Breast epithelium (tissue), 4 donors: ENCODE measurements around the gene ACP3. TPM values are rescaled to one million over a fixed set of nuclear protein-coding genes. Genes with fewer than 3 reads are reported as not detected.

Source experiments
- DNase-seq, 2 donors: peaks; one replicate each; pipeline ENCODE4 v3.0.0-alpha.2; 2019; ENCODE audit warnings: low spot score in 2 of 2
- H3K27ac ChIP-seq, 2 donors: fragments of 200-600 bp; sonication (generic) in 1 of 2; one replicate each; pipeline ENCODE4 v1.5.1; 2016 to 2019; ENCODE audit warnings: mild to moderate bottlenecking in 1 of 2
- H3K27me3 ChIP-seq, 2 donors: fragments of 200-600 bp; sonication (generic) in 1 of 2; one replicate each; pipeline versions ENCODE4 v1.5.1 to v1.6.0; 2017 to 2019; ENCODE audit warnings: control low read depth in 1 of 2, mild to moderate bottlenecking in 1 of 2
- H3K36me3 ChIP-seq: fragments of 200-600 bp; one replicate; pipeline ENCODE4 v1.5.1; 2019
- H3K4me1 ChIP-seq, 2 donors: fragments of 200-600 bp; sonication (generic); one replicate each; pipeline ENCODE4 v1.5.1; 2016 to 2019; ENCODE audit warnings: control low read depth in 1 of 2
- H3K4me3 ChIP-seq, 3 donors: fragments of 200-600 bp; sonication (generic); 1 replicate in 2 of 3; 2 replicates in 1 of 3; pipeline ENCODE4 v1.5.1; 2016 to 2019; ENCODE audit warnings: mild to moderate bottlenecking in 3 of 3, moderate library complexity in 2 of 3
- H3K9me3 ChIP-seq, 2 donors: fragments of 200-600 bp; sonication (generic) in 1 of 2; one replicate each; pipeline ENCODE4 v1.5.1; 2016 to 2019; ENCODE audit warnings: control low read depth in 1 of 2
- POLR2A ChIP-seq: fragments of 450-650 bp; IDR thresholded peaks from one replicate; pipeline ENCODE4 v1.6.1; 2016; ENCODE audit warnings: antibody characterized with exemption, mild to moderate bottlenecking, moderate library complexity
- POLR2AphosphoS5 ChIP-seq, 3 donors: sonication (generic); formaldehyde crosslinking; IDR thresholded peaks; one replicate each; pipeline ENCODE4 v1.6.1; 2017; ENCODE audit warnings: antibody characterized with exemption in 3 of 3
- intact Hi-C: fragments of 100-400 bp; cut with DNase I; formaldehyde crosslinking; loops from one replicate; pipeline ENCODE4 v1.15.1; 2023; ENCODE audit warnings: low total_unique reads
- total RNA-seq, 3 donors: library from RNA; depleted of rRNA; stranded (reverse); fragments of >200 nt; gene quantifications; one replicate each; pipeline ENCODE4 v1.1.0, GENCODE V29; 2016
- TF ChIP-seq, protein P1 (sequence below), 3 donors: fragments of 450-650 bp; IDR thresholded peaks; one replicate each; pipeline ENCODE4 v1.5.1; 2016 to 2017; ENCODE audit warnings: antibody characterized with exemption in 3 of 3, mild to moderate bottlenecking in 3 of 3, moderate library complexity in 3 of 3

ACP3 gene
- total RNA-seq = 1 to 10 TPM; 1.8 to 6.9 (median 6.7) TPM

DNA sequence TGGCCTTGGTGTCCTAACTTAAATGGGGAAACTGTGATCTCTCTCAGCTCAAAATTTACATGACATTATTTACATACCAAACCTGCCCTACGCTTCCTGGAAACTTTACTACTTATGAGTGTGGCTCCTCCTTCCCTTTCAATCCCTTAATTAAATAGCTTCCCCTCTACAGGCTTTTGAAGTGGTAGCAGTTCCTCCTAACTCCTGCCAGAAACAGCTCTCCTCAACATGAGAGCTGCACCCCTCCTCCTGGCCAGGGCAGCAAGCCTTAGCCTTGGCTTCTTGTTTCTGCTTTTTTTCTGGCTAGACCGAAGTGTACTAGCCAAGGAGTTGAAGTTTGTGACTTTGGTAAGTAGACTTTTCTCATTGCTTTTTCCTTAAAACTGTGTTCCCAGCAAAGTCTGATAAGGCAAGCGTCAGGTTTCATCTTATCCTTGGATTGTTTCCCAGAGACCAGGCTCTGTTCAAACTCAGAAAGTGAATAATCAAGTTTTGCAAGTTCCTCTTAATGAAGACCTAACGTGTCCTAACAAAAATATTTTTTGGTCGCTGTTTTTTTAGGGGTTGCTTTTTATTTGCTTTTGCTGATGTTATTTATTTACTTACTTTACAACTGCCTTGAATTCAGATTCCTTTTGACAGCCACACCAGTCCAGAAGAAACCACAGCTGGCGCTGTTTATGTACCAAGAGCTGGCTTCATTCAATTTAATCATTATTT is at the start of gene ACP3:
ACP3 (plus strand) TSS at position 179 of the 720 bp plus-strand sequence; CDS start at position 229, 50 bp downstream.
- Histone ChIP-seq H3K9me3 (no peaks in the 10 kb centered on the region), H3K27ac (peak within 1 kb of the TSS; percentile 77 to 80), H3K36me3 (no peaks in the 10 kb centered on the region), H3K4me3 (peak within 1 kb of the TSS; percentile 0 to 10 (median 2)), H3K27me3 (no peaks in the 10 kb centered on the region), H3K4me1 (no peaks in the 10 kb centered on the region)
- TF ChIP-seq POLR2A = no peak
- TF ChIP-seq POLR2AphosphoS5 (IDR thresholded peaks at IDR 0.05) = peak in 2 of 3 donors; percentile 31 to 33
- TF ChIP-seq, protein P1, sequence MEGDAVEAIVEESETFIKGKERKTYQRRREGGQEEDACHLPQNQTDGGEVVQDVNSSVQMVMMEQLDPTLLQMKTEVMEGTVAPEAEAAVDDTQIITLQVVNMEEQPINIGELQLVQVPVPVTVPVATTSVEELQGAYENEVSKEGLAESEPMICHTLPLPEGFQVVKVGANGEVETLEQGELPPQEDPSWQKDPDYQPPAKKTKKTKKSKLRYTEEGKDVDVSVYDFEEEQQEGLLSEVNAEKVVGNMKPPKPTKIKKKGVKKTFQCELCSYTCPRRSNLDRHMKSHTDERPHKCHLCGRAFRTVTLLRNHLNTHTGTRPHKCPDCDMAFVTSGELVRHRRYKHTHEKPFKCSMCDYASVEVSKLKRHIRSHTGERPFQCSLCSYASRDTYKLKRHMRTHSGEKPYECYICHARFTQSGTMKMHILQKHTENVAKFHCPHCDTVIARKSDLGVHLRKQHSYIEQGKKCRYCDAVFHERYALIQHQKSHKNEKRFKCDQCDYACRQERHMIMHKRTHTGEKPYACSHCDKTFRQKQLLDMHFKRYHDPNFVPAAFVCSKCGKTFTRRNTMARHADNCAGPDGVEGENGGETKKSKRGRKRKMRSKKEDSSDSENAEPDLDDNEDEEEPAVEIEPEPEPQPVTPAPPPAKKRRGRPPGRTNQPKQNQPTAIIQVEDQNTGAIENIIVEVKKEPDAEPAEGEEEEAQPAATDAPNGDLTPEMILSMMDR (IDR thresholded peaks at IDR 0.05) = no peak
- peak in 1 of 2 donors; percentile 53 for DNase-seq
- intact Hi-C loops = no loop called here

GRCh38 chr3:132268956-132269355 is 48.3 kb upstream of the ACP3 start:
- TF ChIP-seq POLR2AphosphoS5 (IDR thresholded peaks at IDR 0.05) (no peak), POLR2A (no peak)
- TF ChIP-seq, protein P1 (IDR thresholded peaks at IDR 0.05) = no peak
- Histone ChIP-seq H3K4me3 (no peak overlapping the region), H3K9me3 (no peaks in the 10 kb centered on the region), H3K27ac (no peak overlapping the region), H3K4me1 (no peaks in the 10 kb centered on the region), H3K27me3 (no peaks in the 10 kb centered on the region), H3K36me3 (no peaks in the 10 kb centered on the region)
- intact Hi-C loops = no loop called here
- DNase-seq = no peak

DNA sequence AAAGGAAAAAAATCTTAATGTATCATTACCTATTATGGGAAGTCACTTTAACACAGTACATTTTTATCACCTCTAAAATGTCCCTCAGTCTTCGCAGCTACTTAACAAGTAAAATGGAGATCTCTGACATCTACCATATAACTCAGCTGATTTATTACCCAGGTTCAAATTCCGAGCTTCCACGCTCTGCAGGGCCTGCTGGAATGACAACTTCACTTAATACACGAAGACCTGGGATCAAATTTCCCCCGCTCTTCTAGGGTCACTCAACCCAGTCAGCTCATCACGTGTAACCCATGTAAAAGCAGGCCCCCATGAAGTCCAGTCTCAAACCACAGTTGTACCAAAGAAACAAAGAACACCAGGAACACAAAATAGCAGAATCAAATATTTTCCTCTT is 44.2 kb upstream of the ACP3 start:
- Histone ChIP-seq H3K4me1 (no peaks in the 10 kb centered on the region), H3K4me3 (no peak overlapping the region), H3K27me3 (no peaks in the 10 kb centered on the region), H3K9me3 (no peaks in the 10 kb centered on the region), H3K36me3 (no peaks in the 10 kb centered on the region), H3K27ac (no peak overlapping the region)
- DNase-seq = no peak
- intact Hi-C loops = no loop called here
- no peak for TF ChIP-seq POLR2AphosphoS5 (IDR thresholded peaks at IDR 0.05)
- TF ChIP-seq POLR2A = no peak
- TF ChIP-seq, protein P1 (IDR thresholded peaks at IDR 0.05) = no peak

GRCh38 chr3:132276228-132276906 is 40.8 kb upstream of the ACP3 start:
- Histone ChIP-seq H3K9me3 (no peaks in the 10 kb centered on the region), H3K4me1 (no peaks in the 10 kb centered on the region), H3K4me3 (no peak overlapping the region), H3K27ac (no peak overlapping the region), H3K36me3 (no peaks in the 10 kb centered on the region), H3K27me3 (no peaks in the 10 kb centered on the region)
- intact Hi-C loops = no loop called here
- no peak for DNase-seq
- TF ChIP-seq POLR2AphosphoS5 (IDR thresholded peaks at IDR 0.05) (no peak), POLR2A (no peak)
- TF ChIP-seq, protein P1 (IDR thresholded peaks at IDR 0.05) = no peak

DNA sequence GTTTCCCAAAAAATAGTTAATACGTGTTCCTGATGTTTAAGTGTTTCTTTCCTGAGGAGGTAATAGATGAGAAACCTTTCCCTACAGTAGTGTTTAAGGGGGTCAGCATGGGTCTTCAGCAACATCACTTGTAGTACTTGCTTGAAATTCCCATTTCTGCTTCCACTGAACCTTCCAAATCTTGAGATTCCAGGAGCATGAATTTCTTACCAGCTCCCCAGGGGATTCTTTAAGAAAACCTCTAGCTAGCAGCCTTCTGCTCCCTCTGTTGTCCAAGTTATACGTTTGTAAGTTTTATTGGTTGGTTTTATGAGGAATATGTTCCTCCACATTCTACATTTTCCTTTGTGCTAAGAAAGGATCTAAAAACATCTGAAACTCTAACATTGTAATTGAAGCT is 38.2 kb upstream of the ACP3 start:
- no peaks in the 10 kb centered on the region for H3K9me3 ChIP-seq
- intact Hi-C loops = no loop called here
- no peak overlapping the region for H3K27ac ChIP-seq
- no peak for DNase-seq
- H3K36me3 ChIP-seq = no peaks in the 10 kb centered on the region
- TF ChIP-seq, protein P1 (IDR thresholded peaks at IDR 0.05) = no peak
- TF ChIP-seq POLR2A (no peak), POLR2AphosphoS5 (IDR thresholded peaks at IDR 0.05) (no peak)
- H3K4me3 ChIP-seq = no peak overlapping the region
- no peaks in the 10 kb centered on the region for H3K4me1 ChIP-seq
- no peaks in the 10 kb centered on the region for H3K27me3 ChIP-seq
